GM23338 (cell line): ENCODE data around the gene MAD1L1.

ENCODE experiments used
- CREB1 ChIP-seq: fragments of 250-450 bp; sonication (Bioruptor Pico); IDR thresholded peaks from 2 replicates; pipeline ENCODE4 v1.5.0; 2020; ENCODE audit warnings: low read depth, mild to moderate bottlenecking, moderate library complexity
- EZH2 ChIP-seq: fragments of 200-600 bp; sonication (generic); IDR thresholded peaks from one replicate; pipeline ENCODE4 v1.8.0; 2017; ENCODE audit warnings: antibody characterized with exemption, mild to moderate bottlenecking, low read depth; ENCODE audit not compliant: unreplicated experiment
- EZH2phosphoT487 ChIP-seq: fragments of 200-600 bp; sonication (generic); IDR thresholded peaks from one replicate; pipeline ENCODE4 v1.8.1; 2018; ENCODE audit warnings: antibody characterized with exemption; ENCODE audit not compliant: unreplicated experiment
- JUNB ChIP-seq: IDR thresholded peaks from one replicate; pipeline ENCODE4 v1.6.1; 2016; ENCODE audit warnings: antibody characterized with exemption; ENCODE audit not compliant: unreplicated experiment
- POLR2AphosphoS5 ChIP-seq: IDR thresholded peaks from 2 replicates; pipeline ENCODE4 v1.6.1; 2016; ENCODE audit warnings: antibody characterized with exemption, low read depth
- REST ChIP-seq: IDR thresholded peaks from one replicate; pipeline ENCODE4 v1.6.1; 2018; ENCODE audit warnings: antibody characterized with exemption; ENCODE audit not compliant: unreplicated experiment
- STAT1 ChIP-seq: IDR thresholded peaks from one replicate; pipeline ENCODE4 v1.6.1; 2016; ENCODE audit warnings: antibody characterized with exemption; ENCODE audit not compliant: unreplicated experiment
- ZNF114 ChIP-seq: fragments of 250-450 bp; sonication (Bioruptor Pico); IDR thresholded peaks from 2 replicates; pipeline ENCODE4 v1.5.0; 2020; ENCODE audit warnings: mild to moderate bottlenecking, moderate library complexity
- ZNF331 ChIP-seq: fragments of 250-450 bp; sonication (Bioruptor Pico); IDR thresholded peaks from 2 replicates; pipeline ENCODE4 v1.5.0; 2020; ENCODE audit warnings: low read depth, mild to moderate bottlenecking, moderate library complexity
- TF ChIP-seq, protein P1 (sequence below), 2 experiments: fragments of 200-600 bp in 1 of 2; sonication (generic) in 1 of 2; conservative IDR thresholded peaks; 2 replicates each; pipeline versions ENCODE4 v1.5.1 to v1.6.1; 2016 to 2017; ENCODE audit warnings: antibody characterized with exemption in 2 of 2, low read depth in 2 of 2, mild to moderate bottlenecking in 2 of 2, moderate library complexity in 1 of 2
- TF ChIP-seq, protein P2 (sequence below): IDR thresholded peaks from 2 replicates; pipeline ENCODE4 v1.6.1; 2016; ENCODE audit warnings: antibody characterized with exemption

DNA sequence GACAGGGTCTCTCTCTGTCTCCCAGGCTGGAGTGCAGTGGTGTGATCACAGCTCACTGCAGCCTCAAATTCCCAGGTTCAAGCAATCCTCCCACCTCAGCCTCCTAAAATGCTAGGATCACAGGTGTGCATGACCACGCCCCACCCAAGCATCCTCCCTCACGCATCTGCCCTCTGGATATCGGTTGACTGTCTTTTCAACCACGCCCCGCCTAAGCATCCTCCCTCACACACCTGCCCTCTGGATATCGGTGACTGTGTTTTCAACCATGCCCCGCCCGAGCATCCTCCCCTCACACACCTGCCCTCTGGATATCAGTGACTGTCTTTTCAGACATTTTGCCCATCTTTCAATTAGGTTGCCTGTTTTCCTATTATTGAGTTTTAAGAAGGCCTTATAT, 140.5 kb downstream of the MAD1L1 start:
- TF ChIP-seq, protein P1, sequence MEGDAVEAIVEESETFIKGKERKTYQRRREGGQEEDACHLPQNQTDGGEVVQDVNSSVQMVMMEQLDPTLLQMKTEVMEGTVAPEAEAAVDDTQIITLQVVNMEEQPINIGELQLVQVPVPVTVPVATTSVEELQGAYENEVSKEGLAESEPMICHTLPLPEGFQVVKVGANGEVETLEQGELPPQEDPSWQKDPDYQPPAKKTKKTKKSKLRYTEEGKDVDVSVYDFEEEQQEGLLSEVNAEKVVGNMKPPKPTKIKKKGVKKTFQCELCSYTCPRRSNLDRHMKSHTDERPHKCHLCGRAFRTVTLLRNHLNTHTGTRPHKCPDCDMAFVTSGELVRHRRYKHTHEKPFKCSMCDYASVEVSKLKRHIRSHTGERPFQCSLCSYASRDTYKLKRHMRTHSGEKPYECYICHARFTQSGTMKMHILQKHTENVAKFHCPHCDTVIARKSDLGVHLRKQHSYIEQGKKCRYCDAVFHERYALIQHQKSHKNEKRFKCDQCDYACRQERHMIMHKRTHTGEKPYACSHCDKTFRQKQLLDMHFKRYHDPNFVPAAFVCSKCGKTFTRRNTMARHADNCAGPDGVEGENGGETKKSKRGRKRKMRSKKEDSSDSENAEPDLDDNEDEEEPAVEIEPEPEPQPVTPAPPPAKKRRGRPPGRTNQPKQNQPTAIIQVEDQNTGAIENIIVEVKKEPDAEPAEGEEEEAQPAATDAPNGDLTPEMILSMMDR (conservative IDR thresholded peaks at IDR 0.05; ENCODE audit: low read depth in 2 of 2), result no peak
- TF ChIP-seq REST, result no peak
- TF ChIP-seq EZH2, result no peak
- TF ChIP-seq POLR2AphosphoS5, result no peak
- TF ChIP-seq EZH2phosphoT487, result no peak
- no peak for TF ChIP-seq STAT1
- TF ChIP-seq CREB1 (CRISPR knock-in tag), result no peak
- TF ChIP-seq ZNF114 (CRISPR knock-in tag), result no peak
- TF ChIP-seq ZNF331, result no peak
- no peak for TF ChIP-seq JUNB
- TF ChIP-seq, protein P2, sequence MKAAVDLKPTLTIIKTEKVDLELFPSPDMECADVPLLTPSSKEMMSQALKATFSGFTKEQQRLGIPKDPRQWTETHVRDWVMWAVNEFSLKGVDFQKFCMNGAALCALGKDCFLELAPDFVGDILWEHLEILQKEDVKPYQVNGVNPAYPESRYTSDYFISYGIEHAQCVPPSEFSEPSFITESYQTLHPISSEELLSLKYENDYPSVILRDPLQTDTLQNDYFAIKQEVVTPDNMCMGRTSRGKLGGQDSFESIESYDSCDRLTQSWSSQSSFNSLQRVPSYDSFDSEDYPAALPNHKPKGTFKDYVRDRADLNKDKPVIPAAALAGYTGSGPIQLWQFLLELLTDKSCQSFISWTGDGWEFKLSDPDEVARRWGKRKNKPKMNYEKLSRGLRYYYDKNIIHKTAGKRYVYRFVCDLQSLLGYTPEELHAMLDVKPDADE, result no peak
